Subcutaneous abdominal adipose tissue (tissue), 5 donors: ENCODE results near the gene USP21.

ENCODE experiments used
- H3K27ac ChIP-seq: one replicate; pipeline ENCODE4 v1.7.0; 2013; ENCODE audit warnings: low read depth, mild to moderate bottlenecking, inconsistent platforms, low read length, moderate library complexity
- H3K27me3 ChIP-seq, 5 donors: one replicate each; pipeline ENCODE4 v1.7.0; 2013; ENCODE audit warnings: low read length in 5 of 5, inconsistent platforms in 1 of 5; ENCODE audit not compliant: control insufficient read depth in 5 of 5, insufficient read depth in 4 of 5
- H3K36me3 ChIP-seq, 5 donors: one replicate each; pipeline ENCODE4 v1.7.0; 2013; ENCODE audit warnings: low read length in 5 of 5; ENCODE audit not compliant: control insufficient read depth in 5 of 5, insufficient read depth in 5 of 5
- H3K4me1 ChIP-seq, 5 donors: one replicate each; pipeline ENCODE4 v1.7.0; 2013; ENCODE audit warnings: low read length in 5 of 5, mild to moderate bottlenecking in 3 of 5, moderate library complexity in 1 of 5; ENCODE audit not compliant: control insufficient read depth in 5 of 5, insufficient read depth in 5 of 5
- H3K4me3 ChIP-seq, 5 donors: one replicate each; pipeline ENCODE4 v1.7.0; 2013; ENCODE audit warnings: low read length in 5 of 5, low read depth in 1 of 5
- H3K9ac ChIP-seq, 5 donors: one replicate each; pipeline ENCODE4 v1.7.0; 2013; ENCODE audit warnings: low read length in 5 of 5, mild to moderate bottlenecking in 4 of 5, moderate library complexity in 3 of 5
- H3K9me3 ChIP-seq, 5 donors: one replicate each; pipeline ENCODE4 v1.7.0; 2013; ENCODE audit warnings: low read length in 5 of 5; ENCODE audit not compliant: control insufficient read depth in 5 of 5
- donor health status: healthy.
- donor health status: healthy.
- donor health status: healthy.
- donor health status: healthy.
- donor health status: healthy.

The USP21 gene

DNA sequence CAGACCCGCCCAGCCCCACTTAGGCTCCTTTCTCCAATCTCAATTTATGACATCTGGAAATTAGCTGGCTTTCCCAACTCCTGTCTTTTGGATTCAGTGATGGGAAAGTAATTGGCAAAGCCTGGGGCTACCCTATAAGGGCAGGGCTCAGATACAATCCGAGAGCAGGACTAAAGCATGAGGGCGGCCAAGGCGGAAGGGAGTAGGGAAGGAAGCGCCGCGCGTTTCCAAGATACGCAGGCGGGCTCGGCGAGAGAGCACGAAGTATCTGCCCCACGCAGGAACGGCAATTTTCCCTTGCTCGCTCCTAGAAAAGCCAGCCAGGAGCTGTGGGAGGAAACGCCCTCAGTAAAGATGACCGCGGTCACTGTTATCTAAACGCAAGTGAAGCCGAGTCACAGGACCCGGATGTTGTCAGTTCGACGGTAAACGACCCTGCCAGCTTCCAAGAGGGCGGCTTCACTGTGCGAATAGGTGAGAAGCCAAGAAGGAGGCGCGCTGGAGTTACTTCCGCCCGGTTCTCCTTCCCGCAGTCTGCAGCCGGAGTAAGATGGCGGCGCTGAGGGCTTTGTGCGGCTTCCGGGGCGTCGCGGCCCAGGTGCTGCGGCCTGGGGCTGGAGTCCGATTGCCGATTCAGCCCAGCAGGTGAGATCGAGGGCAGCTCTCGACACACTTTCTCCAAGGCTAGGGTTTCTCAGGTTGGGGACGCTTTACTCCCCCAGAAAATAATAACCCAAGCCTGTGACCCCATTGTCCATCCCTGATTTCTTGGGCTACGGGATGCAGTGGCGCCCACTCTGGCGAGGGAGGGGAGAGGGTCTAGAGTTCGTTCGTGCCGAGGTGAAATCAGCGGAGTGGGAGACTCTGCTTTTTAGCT, 42.8 kb downstream of the USP21 start, which contains the start of gene NDUFS2:
NDUFS2 (plus strand) TSS at position 532 of the 877 bp plus-strand sequence; CDS start at position 551, 19 bp downstream.
- Histone ChIP-seq H3K36me3 (peaks cover 7 to 30% (median 12%) of the 10 kb centered on the region in 5 donors), H3K9ac (peak within 1 kb of the TSS; percentile 86 to 94 (median 93)), H3K27ac (peak within 1 kb of the TSS; percentile 100), H3K9me3 (no peaks in the 10 kb centered on the region), H3K4me3 (peak within 1 kb of the TSS; percentile 86 to 97 (median 93)), H3K4me1 (peaks cover 42 to 78% (median 62%) of the 10 kb centered on the region in 5 donors), H3K27me3 (peaks cover 0 to 9% (median 0%) of the 10 kb centered on the region in 5 donors)

DNA sequence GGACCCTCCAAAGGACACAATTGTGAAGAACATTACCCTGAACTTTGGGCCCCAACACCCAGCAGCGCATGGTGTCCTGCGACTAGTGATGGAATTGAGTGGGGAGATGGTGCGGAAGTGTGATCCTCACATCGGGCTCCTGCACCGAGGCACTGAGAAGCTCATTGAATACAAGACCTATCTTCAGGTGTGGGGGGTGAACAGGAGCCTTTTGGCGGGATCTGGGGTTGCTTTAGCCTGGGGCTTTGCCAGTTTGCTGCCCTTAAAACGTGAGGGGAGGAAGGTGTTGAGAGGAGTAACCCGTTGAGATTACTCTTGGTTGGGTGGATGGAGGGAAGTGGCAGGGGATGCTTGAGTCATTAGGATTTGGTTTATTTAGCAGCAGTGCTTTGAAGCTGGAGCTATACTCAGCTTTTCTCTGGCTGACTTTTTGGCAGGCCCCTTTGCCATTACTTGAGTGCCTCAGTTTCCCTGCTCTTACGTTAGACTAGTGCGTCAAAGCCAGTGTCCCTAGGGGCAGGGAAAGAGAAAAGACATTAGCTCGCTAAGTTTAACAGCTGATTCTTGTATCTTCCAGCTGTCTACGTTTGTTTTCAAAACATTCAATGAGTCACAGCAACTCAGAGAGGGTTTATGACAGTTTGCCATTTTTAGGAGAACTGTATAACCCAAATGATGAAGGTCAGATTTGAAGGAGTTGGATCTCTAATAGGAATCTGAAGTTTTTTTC, 47.3 kb downstream of the USP21 start:
- H3K36me3 ChIP-seq = peaks cover 16 to 68% (median 41%) of the 10 kb centered on the region in 5 donors
- H3K4me1 ChIP-seq = peaks cover 8 to 42% (median 21%) of the 10 kb centered on the region in 5 donors
- peak overlapping the region in 1 of 5 donors; percentile 21 for H3K9ac ChIP-seq
- no peaks in the 10 kb centered on the region for H3K9me3 ChIP-seq
- H3K27me3 ChIP-seq = no peaks in the 10 kb centered on the region
- H3K4me3 ChIP-seq = no peak overlapping the region
- peak overlapping the region; percentile 39 for H3K27ac ChIP-seq

DNA sequence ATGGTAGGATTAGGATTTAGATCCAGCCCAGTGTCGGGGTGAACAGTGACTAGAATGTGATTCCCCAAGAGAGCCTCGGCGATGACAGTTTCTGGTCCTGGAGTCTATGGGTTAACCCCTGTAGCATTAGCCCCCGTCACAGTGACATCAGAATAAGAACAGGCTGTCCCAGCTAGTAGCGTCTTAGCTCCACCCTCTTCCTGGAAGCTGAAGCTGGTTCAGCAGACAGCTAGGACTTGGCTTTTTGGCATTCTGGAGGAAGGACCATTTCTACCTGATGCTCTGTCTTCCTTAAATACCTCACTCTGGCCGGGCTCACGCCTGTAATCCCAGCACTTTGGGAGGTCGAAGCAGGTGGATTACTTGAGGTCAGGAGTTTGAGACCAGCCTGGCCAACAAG, 47.9 kb downstream of the USP21 start:
- no peak overlapping the region for H3K9ac ChIP-seq
- H3K27ac ChIP-seq = peak overlapping the region; percentile 39
- H3K4me1 ChIP-seq = peaks cover 2 to 38% (median 17%) of the 10 kb centered on the region in 5 donors
- H3K27me3 ChIP-seq = no peaks in the 10 kb centered on the region
- H3K9me3 ChIP-seq = no peaks in the 10 kb centered on the region
- peaks cover 16 to 74% (median 47%) of the 10 kb centered on the region in 5 donors for H3K36me3 ChIP-seq
- H3K4me3 ChIP-seq = no peak overlapping the region

DNA sequence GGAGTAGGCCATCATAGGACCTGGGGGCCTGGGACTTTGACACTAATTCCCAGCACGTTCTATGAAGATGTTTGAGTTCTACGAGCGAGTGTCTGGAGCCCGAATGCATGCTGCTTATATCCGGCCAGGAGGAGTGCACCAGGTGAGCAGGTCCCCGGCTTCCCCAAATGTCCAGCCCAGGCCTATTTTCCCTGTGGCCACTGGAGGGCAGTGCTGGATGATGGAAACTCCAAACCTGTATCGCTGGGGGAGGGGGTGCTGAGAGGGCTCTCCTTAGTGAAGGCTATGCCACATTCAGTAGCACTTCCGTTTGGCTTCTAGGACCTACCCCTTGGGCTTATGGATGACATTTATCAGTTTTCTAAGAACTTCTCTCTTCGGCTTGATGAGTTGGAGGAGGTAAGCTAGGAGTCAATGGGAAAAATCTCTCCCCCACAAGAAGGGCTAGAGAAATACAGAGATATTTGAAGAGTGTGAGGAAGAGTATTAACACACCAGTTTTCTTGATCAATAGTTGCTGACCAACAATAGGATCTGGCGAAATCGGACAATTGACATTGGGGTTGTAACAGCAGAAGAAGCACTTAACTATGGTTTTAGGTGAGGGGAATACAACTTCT, 50.6 kb downstream of the USP21 start:
- Histone ChIP-seq H3K36me3 (peaks cover 23 to 85% (median 70%) of the 10 kb centered on the region in 5 donors), H3K27ac (no peak overlapping the region), H3K4me1 (peaks cover 0 to 31% (median 7%) of the 10 kb centered on the region in 5 donors), H3K27me3 (no peaks in the 10 kb centered on the region), H3K9me3 (no peaks in the 10 kb centered on the region), H3K9ac (peak overlapping the region in 1 of 5 donors; percentile 13), H3K4me3 (no peak overlapping the region)

DNA sequence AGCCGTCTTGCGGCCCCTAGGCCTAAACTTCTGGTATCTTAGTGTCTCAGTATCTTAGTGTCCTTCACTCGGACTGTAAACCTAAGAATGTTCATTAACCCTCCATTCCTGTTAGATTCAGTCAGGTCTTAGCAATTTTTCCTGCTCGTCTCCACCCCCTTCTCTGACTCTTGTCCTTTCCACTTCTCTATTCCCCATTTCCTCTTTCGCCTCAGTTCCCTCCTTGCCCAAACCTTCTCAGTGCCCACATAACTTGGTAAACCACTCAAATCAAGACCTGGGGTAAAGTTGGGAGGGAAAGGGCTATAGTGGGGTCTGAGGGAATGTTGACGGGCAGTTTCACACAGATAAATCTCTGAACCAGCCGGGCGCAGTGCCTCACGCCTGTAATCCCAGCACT, 55.1 kb downstream of the USP21 start:
- Histone ChIP-seq H3K9ac (no peak overlapping the region), H3K4me1 (peaks cover 10 to 36% (median 13%) of the 10 kb centered on the region in 5 donors), H3K27me3 (no peaks in the 10 kb centered on the region), H3K36me3 (peaks cover 16 to 57% (median 49%) of the 10 kb centered on the region in 5 donors), H3K27ac (peak overlapping the region; percentile 6), H3K9me3 (peaks cover 0 to 2% (median 0%) of the 10 kb centered on the region in 5 donors), H3K4me3 (no peak overlapping the region)

DNA sequence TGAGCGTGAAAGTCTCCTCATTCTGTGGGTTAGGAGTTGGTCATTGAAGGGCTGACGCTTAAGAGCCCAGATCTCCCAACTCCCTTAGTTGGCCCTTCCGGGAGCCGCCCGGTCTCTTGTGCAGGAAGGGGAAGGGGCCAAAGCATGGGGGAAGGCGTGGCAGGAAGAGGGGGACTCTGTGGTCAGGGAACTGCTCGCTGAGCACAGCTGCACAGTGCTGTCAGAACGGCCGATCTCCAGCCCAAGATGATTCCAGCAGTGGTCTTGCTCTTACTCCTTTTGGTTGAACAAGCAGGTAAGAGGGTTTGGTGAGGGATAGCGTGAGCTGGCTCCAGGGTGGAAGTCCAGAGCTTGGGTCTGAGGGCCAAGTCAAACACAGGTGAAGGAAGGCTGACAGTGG, 55.8 kb downstream of the USP21 start, which contains the start of gene FCER1G:
FCER1G (plus strand) TSS at position 220 of the 400 bp plus-strand sequence; CDS start at position 247, 27 bp downstream.
- peaks cover 10 to 33% (median 13%) of the 10 kb centered on the region in 5 donors for H3K4me1 ChIP-seq
- peak within 1 kb of the TSS; percentile 95 for H3K27ac ChIP-seq
- H3K4me3 ChIP-seq = peak within 1 kb of the TSS; percentile 47 to 73 (median 52)

More for the DNA sequence above, 55.8 kb downstream of the USP21 start, which contains the start of gene FCER1G:
- Histone ChIP-seq H3K9me3 (peaks cover 0 to 2% (median 0%) of the 10 kb centered on the region in 5 donors), H3K36me3 (peaks cover 15 to 50% (median 42%) of the 10 kb centered on the region in 5 donors), H3K27me3 (no peaks in the 10 kb centered on the region), H3K9ac (peak within 1 kb of the TSS in 4 of 5 donors; percentile 21 to 73 (median 66))
